Measurements from ENCODE around the gene HS2ST1. TPM values are rescaled to one million over a fixed set of nuclear protein-coding genes. Genes with fewer than 3 reads are reported as not detected.
"Not testable (repeated sequence)": the region's sequence is repeated elsewhere in the genome, so short reads cannot be mapped to it uniquely, and the experiment has no call there.

Gene HS2ST1
- total RNA-seq, 1 experiment from 2014 or later, result 32.5 TPM

- DNase-seq (ENCODE audit: low read depth), result no peak
These were observed 57.3 kb downstream of the HS2ST1 start for GRCh38 chr1:86971778-86972177.

- DNase-seq (ENCODE audit: low read depth), result no peak
These were observed 57.8 kb downstream of the HS2ST1 start for GRCh38 chr1:86972262-86972661.

- DNase-seq (ENCODE audit: low read depth), result no peak
These were observed 61.6 kb downstream of the HS2ST1 start for GRCh38 chr1:86975993-86976550.

GRCh38 chr1:86976664-86977063 lies 62.2 kb downstream of the HS2ST1 start:
- no peak for DNase-seq (ENCODE audit: low read depth)

- no peak for DNase-seq (ENCODE audit: low read depth)
These were observed 67.2 kb downstream of the HS2ST1 start for GRCh38 chr1:86981482-86982213.

- not testable (repeated sequence) for DNase-seq (ENCODE audit: low read depth)
These were observed 69.2 kb downstream of the HS2ST1 start for GRCh38 chr1:86983677-86984076.

- DNase-seq (ENCODE audit: low read depth), result no peak
These were observed 73.0 kb downstream of the HS2ST1 start for GRCh38 chr1:86987446-86987845.

GRCh38 chr1:86988835-86989234 lies 74.4 kb downstream of the HS2ST1 start:
- DNase-seq (ENCODE audit: low read depth), result no peak

DNA sequence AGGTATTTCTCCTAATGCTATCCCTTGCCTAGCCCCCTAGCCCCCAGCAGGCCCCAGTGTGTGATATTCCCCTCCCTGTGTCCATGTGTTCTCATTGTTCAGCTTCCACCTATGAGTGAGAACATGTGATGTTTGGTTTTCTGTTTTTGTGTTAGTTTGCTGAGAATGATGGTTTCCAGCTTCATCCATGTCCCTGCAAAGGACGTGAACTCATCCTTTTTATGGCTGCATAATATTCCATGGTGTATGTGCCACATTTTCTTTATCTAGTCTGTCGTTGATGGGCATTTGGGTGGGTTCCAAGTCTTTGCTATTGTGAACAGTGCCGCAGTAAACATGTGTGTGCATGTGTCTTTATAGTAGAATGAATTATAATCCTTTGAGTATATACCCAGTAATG lies 75.3 kb downstream of the HS2ST1 start:
- not testable (repeated sequence) for DNase-seq (ENCODE audit: low read depth)

DNA sequence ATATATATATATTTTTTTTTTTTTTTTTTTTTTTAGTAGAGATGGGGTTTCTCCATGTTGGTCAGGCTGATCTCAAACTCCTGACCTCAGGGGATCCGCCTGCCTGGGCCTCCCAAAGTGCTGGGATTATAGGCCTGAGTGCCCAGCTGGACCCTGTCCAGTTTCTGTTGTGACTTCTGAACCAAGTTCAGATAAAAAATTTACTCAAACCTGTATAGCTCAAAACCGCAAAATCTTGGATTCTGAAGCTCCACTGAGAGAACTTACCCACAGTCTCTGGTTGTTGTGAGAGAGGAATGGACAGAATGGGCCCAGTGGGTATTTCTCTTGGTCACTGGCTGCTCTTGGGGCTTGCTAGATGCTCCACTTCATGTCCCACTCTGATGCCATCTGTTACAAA lies 76.4 kb downstream of the HS2ST1 start:
- no peak for DNase-seq (ENCODE audit: low read depth)

- DNase-seq (ENCODE audit: low read depth), result no peak
These were observed 77.2 kb downstream of the HS2ST1 start for GRCh38 chr1:86991549-86992186.

GRCh38 chr1:86992861-86993260 lies 78.4 kb downstream of the HS2ST1 start:
- no peak for DNase-seq (ENCODE audit: low read depth)

- no peak for DNase-seq (ENCODE audit: low read depth)
These were observed 79.0 kb downstream of the HS2ST1 start for GRCh38 chr1:86993269-86993985.

GRCh38 chr1:86994061-86994460 lies 79.6 kb downstream of the HS2ST1 start:
- DNase-seq (ENCODE audit: low read depth), result no peak

GRCh38 chr1:86997538-86997937 lies 83.1 kb downstream of the HS2ST1 start:
- no peak for DNase-seq (ENCODE audit: low read depth)

DNA sequence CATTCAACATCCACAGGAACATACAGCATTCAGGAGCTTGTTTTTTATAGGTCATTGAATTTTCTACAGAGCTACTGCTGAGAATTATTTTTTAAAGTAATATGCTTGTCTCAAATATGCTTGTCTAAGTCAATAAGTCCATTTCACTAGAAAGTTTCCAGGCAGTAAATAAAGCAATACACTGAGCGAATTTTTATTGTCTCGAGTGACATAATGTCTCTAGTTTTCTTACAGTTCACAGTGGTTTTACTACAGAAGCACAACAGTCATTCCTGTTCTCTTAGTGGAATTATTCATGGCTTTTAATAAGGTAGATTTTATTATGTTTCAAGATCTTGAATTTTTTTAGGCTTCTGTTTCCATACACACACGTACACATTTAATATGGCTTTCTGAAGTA lies 83.8 kb downstream of the HS2ST1 start:
- DNase-seq (ENCODE audit: low read depth), result no peak

- peak; percentile 52 for DNase-seq (ENCODE audit: low read depth)
These were observed 84.3 kb downstream of the HS2ST1 start for GRCh38 chr1:86998727-86999126.

- DNase-seq (ENCODE audit: low read depth), result no peak
These were observed 86.0 kb downstream of the HS2ST1 start for GRCh38 chr1:87000460-87000859.

DNA sequence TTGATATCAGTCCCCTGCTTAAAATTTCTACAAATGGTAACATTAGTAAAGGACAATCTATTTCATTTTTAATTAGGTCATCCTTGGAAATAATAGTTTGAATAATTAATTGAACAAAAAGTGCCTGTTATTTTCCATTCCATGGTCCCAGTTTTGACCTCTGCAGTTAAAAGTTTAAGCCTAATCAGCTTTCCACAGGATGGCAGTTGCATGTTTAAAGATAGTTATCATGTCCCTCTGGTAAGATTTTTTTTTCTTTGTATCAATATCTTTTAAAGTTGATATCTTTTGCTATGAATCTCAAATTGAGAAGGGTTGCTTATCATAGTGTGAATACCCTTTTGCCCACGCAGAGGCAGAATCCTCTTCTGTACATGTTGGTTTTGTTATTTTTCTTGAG lies 90.4 kb downstream of the HS2ST1 start:
- DNase-seq (ENCODE audit: low read depth), result no peak

- no peak for DNase-seq (ENCODE audit: low read depth)
These were observed 92.9 kb downstream of the HS2ST1 start for GRCh38 chr1:87007323-87007722.

DNA sequence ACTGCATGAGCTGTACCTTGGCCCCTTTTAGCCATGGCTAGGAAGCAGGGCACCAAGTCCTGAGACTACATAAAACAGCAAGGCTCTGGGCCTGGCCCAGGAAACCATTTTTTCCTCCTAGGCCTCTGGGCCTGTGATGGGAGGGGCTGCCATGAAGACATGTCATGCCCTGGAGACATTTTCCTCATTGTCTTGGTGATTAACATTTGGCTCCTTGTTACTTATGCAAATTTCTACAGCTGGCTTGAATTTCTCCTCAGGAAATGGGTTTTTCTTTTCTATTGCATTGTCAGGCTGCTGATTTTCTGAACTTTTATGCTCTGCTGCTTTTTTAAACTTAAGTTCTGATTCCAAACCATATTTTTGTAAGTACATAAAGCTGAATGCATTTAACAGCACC lies 99.0 kb downstream of the HS2ST1 start:
- not testable (repeated sequence) for DNase-seq (ENCODE audit: low read depth)

GRCh38 chr1:87017998-87018672 lies 103.7 kb downstream of the HS2ST1 start:
- no peak for DNase-seq (ENCODE audit: low read depth)

Measured in M059J (cell line).